ENCODE results near the gene JPT1.

DNA sequence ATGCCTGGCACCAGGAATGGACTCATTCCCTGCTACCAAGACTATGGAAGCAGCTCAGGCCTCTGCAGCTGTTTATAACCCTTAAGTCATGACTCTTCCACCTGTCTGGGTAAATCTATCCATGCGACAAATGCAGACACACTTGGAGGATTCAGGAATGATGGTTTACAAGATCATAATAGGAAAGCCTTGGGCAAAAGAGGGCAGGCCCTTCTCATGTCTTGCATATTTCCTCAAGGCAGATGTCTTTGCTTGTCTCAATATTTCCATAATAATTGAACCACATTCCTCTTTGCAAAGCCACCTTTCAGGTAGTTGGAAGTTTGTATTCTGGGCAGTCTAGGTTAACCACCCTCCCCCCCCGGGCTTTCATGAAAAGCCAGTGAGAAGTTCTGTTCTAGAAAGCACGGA is 884 bp upstream of the JPT1 start:
- TF ChIP-seq, protein P1, sequence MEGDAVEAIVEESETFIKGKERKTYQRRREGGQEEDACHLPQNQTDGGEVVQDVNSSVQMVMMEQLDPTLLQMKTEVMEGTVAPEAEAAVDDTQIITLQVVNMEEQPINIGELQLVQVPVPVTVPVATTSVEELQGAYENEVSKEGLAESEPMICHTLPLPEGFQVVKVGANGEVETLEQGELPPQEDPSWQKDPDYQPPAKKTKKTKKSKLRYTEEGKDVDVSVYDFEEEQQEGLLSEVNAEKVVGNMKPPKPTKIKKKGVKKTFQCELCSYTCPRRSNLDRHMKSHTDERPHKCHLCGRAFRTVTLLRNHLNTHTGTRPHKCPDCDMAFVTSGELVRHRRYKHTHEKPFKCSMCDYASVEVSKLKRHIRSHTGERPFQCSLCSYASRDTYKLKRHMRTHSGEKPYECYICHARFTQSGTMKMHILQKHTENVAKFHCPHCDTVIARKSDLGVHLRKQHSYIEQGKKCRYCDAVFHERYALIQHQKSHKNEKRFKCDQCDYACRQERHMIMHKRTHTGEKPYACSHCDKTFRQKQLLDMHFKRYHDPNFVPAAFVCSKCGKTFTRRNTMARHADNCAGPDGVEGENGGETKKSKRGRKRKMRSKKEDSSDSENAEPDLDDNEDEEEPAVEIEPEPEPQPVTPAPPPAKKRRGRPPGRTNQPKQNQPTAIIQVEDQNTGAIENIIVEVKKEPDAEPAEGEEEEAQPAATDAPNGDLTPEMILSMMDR (IDR thresholded peaks at IDR 0.05) = no peak
- TF ChIP-seq, protein P2, sequence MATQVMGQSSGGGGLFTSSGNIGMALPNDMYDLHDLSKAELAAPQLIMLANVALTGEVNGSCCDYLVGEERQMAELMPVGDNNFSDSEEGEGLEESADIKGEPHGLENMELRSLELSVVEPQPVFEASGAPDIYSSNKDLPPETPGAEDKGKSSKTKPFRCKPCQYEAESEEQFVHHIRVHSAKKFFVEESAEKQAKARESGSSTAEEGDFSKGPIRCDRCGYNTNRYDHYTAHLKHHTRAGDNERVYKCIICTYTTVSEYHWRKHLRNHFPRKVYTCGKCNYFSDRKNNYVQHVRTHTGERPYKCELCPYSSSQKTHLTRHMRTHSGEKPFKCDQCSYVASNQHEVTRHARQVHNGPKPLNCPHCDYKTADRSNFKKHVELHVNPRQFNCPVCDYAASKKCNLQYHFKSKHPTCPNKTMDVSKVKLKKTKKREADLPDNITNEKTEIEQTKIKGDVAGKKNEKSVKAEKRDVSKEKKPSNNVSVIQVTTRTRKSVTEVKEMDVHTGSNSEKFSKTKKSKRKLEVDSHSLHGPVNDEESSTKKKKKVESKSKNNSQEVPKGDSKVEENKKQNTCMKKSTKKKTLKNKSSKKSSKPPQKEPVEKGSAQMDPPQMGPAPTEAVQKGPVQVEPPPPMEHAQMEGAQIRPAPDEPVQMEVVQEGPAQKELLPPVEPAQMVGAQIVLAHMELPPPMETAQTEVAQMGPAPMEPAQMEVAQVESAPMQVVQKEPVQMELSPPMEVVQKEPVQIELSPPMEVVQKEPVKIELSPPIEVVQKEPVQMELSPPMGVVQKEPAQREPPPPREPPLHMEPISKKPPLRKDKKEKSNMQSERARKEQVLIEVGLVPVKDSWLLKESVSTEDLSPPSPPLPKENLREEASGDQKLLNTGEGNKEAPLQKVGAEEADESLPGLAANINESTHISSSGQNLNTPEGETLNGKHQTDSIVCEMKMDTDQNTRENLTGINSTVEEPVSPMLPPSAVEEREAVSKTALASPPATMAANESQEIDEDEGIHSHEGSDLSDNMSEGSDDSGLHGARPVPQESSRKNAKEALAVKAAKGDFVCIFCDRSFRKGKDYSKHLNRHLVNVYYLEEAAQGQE (IDR thresholded peaks at IDR 0.05; ENCODE audit: insufficient read depth in 1 of 2, low read depth in 2 of 2, low read length in 1 of 2) = no peak
- no peak for TF ChIP-seq SIN3A (IDR thresholded peaks at IDR 0.05; ENCODE audit: borderline replicate concordance, insufficient read depth, low read depth, low read length)

Measured in Panc1 (cell line).